Effector CD8-positive, alpha-beta T cell (primary cell): ENCODE measurements around the gene VSIG8.

Experiments used
- DNase-seq: peaks from one replicate; lab custom pipeline; 2025; lab: John Stamatoyannopoulos, UW

The VSIG8 gene

DNA sequence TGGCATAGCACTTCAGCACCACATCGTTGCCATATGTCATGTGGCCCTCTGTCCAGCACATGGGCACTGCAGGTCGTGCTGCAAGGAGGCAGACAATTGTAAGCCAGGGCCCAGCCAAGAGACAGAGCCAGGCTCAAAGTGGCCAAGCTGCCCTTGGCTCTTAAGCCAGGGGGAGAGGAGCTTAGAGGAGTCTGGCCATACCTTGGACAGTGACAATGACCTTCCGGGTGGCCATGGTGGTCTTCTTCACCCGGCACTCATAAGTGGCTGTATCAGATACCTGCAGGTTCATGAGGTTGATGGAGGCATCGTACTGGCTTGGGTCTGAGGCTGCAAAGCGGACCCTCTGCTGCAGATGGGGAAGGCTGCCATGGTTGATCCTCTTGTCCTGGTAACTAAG is 4.6 kb downstream of the VSIG8 start:
- DNase-seq: no peak

- no peak for DNase-seq
Observed at GRCh38 chr1:159856576-159856975, 5.9 kb downstream of the VSIG8 start.

- DNase-seq: no peak
Observed at GRCh38 chr1:159855709-159856108, 6.7 kb downstream of the VSIG8 start.

GRCh38 chr1:159854693-159855192 is 7.7 kb downstream of the VSIG8 start:
- DNase-seq: peak; percentile 24

GRCh38 chr1:159854116-159854692 is 8.3 kb downstream of the VSIG8 start:
- no peak for DNase-seq

DNA sequence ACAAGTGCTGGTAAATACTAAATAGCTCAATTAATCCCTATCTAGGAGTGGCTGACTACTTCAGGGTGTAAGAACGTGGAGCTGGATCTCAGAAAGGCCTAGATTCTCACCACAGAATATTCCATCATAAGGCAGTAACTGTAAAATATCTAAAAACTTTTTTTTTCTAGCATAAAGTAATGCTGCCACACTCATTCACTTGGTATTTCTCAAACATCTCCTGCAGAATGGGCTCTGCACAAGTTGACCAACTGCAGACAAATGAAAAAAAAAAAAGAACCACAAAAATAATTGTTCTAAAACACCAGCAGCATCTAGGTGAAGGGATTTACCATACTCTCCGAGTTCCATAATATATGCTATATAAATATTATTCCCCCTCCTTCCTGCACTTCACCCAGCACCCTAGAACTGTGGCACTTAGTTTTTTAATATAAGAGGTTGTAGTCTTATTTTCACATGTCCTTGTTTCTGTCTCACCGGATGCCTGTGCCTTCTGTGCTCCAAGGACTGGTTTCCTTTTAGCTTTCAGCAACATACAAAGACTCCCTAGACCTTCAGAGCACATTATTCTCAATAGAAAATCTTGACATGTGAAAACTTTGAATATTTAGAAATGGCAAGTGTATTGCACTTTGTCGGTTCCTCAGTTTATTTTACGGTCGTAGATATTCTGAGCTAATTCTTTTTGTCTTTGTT is 8.9 kb downstream of the VSIG8 start:
- no peak for DNase-seq

DNA sequence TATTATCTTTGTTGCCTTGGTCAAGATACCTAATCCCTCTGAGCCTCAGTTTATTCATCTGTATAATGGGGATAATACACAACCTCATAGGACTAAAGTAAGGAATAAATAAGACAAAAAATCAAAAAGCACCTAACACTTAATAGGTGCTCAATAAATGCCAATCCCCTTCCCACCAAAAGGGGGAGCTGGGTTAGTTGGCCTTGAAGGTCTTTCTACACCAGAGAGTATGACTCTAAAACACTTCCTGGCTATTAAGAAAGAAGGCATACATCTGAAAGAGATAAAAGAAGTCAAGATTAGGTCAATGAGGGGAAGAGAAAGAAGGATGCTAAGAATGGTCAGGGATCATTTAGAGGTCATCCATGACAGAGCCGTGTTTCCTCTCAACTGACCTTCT is 11.1 kb downstream of the VSIG8 start:
- no peak for DNase-seq

- DNase-seq: no peak
Observed at GRCh38 chr1:159849626-159850366, 12.7 kb downstream of the VSIG8 start.

- DNase-seq: no peak
Observed at GRCh38 chr1:159848326-159848725, 14.1 kb downstream of the VSIG8 start.

DNA sequence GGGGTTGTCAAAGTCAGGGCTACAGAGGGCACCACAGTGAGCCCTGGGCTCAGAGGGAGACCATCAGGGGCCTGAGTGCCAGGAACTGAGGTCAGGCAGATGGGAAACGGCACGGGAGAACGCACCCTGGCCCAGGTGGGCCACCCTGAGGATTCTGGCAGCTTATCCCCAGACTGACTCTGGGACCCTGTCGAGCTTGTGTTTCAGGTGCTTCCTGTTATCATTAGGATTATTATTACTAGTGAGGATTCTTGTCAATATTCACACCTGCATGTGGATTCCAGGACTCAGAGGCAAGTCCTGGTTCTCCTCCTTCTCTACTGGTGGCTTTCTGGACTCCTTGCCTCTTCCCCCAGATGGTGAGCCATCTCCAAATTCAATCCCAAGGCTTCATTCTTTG is 15.2 kb downstream of the VSIG8 start:
- DNase-seq: no peak

DNA sequence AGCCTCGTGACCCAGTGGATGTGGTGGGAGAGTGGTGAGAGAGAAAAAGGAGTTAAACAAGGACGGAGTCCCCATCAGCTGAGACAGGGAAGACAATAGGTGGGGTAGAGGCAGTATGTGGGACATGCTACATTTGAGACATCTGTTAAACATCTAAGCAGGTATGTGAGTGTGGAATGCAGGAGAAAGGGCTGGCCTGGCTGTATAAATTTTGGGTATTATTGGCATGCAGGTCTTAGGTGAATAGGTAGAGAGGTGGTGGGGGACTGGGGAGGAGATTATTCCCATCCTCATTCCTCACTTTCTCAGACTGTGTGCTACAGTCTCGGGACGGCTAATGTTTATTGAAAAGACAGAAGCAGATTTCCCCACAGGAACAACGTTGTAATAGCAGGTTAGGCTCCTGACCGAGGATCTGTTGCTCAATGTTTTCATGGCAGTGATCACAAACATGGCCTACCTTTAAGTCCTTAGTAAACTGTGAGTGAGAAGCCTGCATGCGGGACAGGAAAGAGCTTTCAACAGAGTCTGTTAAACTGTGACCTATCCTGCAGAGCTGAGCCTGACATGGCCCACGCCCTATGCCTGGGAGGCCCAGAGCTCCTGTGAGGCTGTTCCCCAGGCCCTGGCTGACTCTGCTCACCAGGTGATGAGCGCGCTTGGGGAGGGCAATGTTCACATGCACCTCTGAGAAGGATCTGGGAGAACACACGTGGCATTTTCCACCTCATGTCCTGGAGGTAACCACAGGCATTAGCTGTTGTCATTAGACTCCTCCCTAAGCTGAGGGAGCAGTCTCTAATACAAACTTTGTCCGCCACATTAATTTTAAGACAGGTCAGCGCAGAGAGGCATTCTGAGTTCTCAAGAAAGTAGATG is 16.5 kb downstream of the VSIG8 start:
- no peak for DNase-seq

GRCh38 chr1:159843459-159843858 is 19.0 kb downstream of the VSIG8 start:
- DNase-seq: no peak

DNA sequence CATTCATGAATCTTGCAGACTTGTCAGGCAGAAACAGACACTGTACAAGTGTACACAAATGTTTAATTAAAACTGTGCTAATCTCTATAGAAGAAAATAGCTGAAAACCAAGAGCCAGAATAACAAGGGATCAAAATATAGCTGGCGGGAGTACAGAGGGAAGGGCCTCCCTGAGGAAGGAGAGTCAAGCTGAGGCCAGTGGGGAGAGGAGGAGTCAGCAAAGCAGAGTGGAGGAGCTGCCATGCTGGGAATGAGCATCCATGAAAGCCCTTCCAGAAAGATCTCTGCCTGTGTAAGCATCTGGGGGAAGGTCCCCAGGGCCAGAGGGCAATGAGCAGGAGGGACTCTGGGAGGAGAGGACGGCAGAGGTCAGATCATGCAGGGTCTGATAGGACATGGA is 20.7 kb downstream of the VSIG8 start:
- DNase-seq: no peak

GRCh38 chr1:159839116-159839849 is 23.2 kb downstream of the VSIG8 start:
- DNase-seq: no peak

- no peak for DNase-seq
Observed at GRCh38 chr1:159838715-159839114, 23.7 kb downstream of the VSIG8 start.

DNA sequence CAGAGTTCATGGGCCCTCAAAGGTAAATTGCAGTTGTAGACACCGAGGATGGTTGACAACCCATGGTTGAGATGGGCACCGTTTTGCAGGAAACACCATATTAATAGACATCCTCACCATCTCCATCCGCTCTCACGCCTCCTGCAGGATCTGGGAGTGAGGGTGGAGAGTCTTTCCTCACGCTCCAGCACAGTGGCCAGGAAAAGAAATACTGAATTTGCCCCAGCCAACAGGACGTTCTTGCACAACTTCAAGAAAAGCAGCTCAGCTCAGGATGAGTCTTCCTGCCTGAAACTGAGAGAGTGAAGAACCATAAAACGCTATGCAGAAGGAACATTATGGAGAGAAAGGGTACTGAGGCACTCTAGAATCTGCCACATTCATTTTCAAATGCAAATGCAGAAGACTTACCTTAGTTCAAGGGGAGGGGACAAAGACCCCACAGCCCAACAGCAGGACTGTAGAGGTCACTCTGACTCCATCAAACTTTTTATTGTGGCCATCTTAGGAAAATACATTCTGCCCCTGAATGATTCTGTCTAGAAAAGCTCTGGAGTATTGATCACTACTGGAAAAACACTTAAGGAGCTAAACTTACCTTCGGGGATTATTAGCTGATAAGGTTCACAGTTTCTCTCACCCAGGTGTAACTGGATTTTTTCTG is 26.5 kb downstream of the VSIG8 start:
- DNase-seq: no peak

- DNase-seq: no peak
Observed at GRCh38 chr1:159835356-159835755, 27.1 kb downstream of the VSIG8 start.

DNA sequence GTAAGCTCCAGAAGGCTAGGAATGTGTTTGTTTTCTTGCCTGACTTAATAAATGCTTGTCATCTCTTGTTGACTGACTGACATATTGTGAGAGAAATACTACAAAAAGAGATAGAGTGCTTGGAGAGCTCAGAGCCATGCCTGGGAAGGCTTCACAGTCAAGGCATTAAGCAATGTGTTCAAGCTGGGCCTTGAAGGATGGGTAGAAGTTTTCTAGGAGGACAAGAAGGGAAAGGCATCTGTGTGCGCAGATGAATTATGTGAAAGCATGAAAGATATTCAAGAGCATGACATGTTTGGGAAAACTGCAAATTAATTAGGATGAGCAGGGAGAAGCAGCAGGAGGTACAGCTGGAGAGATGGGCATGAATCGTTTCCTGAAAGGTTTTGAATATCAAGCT is 30.1 kb downstream of the VSIG8 start:
- DNase-seq: no peak

- DNase-seq: no peak
Observed at GRCh38 chr1:159831412-159832141, 30.9 kb downstream of the VSIG8 start.

DNA sequence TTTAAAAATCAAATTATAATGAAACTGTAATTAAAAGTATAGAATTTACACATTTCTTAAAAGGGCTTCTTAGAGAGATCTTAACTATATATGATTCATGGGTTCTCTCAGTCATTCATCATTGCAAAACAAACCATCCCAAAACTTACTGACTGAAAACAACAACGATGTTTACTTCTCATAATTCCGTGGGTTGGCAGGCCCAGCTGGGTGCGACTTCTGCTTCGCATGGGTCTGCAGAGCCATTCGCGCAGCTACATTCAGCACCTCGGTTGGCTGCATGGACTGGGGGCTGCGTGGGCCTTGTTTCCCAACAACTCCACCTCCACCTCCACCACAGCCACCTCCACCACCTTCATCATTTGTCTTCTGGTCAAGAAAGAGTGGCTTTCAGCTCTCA is 31.7 kb downstream of the VSIG8 start:
- no peak for DNase-seq
